BLaER1 treated with 17β-estradiol and CSF1 and Interleukin-3, amounts not matched to agents 10 nM and 100 nM (cell line): ENCODE results near the gene TAC3.

Source experiments
- H3K27ac ChIP-seq, 11 experiments: shearing (Covaris generic); formaldehyde crosslinking; 2 replicates each; pipeline ENCODE4 v1.8.1; 2022
- H3K27me3 ChIP-seq, 11 experiments: shearing (Covaris generic); formaldehyde crosslinking; 2 replicates each; pipeline ENCODE4 v1.8.1; 2022
- H3K36me3 ChIP-seq, 11 experiments: shearing (Covaris generic); formaldehyde crosslinking; 2 replicates each; pipeline ENCODE4 v1.8.1; 2022
- H3K4me1 ChIP-seq, 10 experiments: shearing (Covaris generic); formaldehyde crosslinking; 2 replicates each; pipeline ENCODE4 v1.8.1; 2022
- H3K4me2 ChIP-seq, 11 experiments: shearing (Covaris generic); formaldehyde crosslinking; 2 replicates each; pipeline ENCODE4 v1.8.1; 2022
- H3K4me3 ChIP-seq, 10 experiments: shearing (Covaris generic); formaldehyde crosslinking; 2 replicates each; pipeline ENCODE4 v1.8.1; 2022
- H3K9ac ChIP-seq, 11 experiments: shearing (Covaris generic); formaldehyde crosslinking; 2 replicates each; pipeline ENCODE4 v1.8.1; 2022
- H3K9me3 ChIP-seq, 11 experiments: shearing (Covaris generic); formaldehyde crosslinking; replicated peaks in 1 of 11; 2 replicates each; pipeline ENCODE4 v1.8.1; 2022
- H4K20me1 ChIP-seq, 11 experiments: shearing (Covaris generic); formaldehyde crosslinking; 2 replicates each; pipeline ENCODE4 v1.8.1; 2022
- Cebpa-rat ChIP-seq, 11 experiments: shearing (Covaris generic); IDR thresholded peaks; 2 replicates each; pipeline ENCODE4 v1.8.1; 2022

The TAC3 gene

GRCh38 chr12:57003395-57003794 lies 12.9 kb downstream of the TAC3 start:
- Histone ChIP-seq H3K27me3 (no peaks in the 10 kb centered on the region), H3K4me1 (peaks cover 28 to 75% (median 53%) of the 10 kb centered on the region in 10 experiments), H3K9me3 (no peaks in the 10 kb centered on the region), H3K4me2 (no peak overlapping the region), H3K27ac (no peak overlapping the region), H3K9ac (no peak overlapping the region), H4K20me1 (peaks cover 28 to 74% (median 68%) of the 10 kb centered on the region in 11 experiments; a peak in 21 of 22 replicates), H3K36me3 (peaks cover 45 to 65% (median 59%) of the 10 kb centered on the region in 11 experiments), H3K4me3 (no peak overlapping the region)
- no peak for TF ChIP-seq Cebpa-rat (IDR thresholded peaks at IDR 0.05)

GRCh38 chr12:57001448-57001906 lies 14.9 kb downstream of the TAC3 start:
- H4K20me1 ChIP-seq = peaks cover 28 to 92% (median 86%) of the 10 kb centered on the region in 11 experiments; a peak in 21 of 22 replicates
- H3K4me2 ChIP-seq = peak overlapping the region in 7 of 11 experiments; percentile 2 to 76 (median 24); a peak in 3 of 22 replicates
- no peak for TF ChIP-seq Cebpa-rat (IDR thresholded peaks at IDR 0.05)
- H3K27me3 ChIP-seq = no peaks in the 10 kb centered on the region
- H3K36me3 ChIP-seq = peaks cover 45 to 84% (median 76%) of the 10 kb centered on the region in 11 experiments
- H3K9me3 ChIP-seq = no peaks in the 10 kb centered on the region
- no peak overlapping the region for H3K27ac ChIP-seq
- H3K4me3 ChIP-seq = no peak overlapping the region
- H3K9ac ChIP-seq = peak overlapping the region in 4 of 11 experiments; percentile 21 to 40 (median 37); a peak in 1 of 22 replicates
- H3K4me1 ChIP-seq = peaks cover 28 to 60% (median 44%) of the 10 kb centered on the region in 10 experiments

- Histone ChIP-seq H3K4me3 (no peak overlapping the region), H3K4me2 (peak overlapping the region in 7 of 11 experiments; percentile 2 to 76 (median 47); a peak in 9 of 22 replicates), H3K27me3 (no peaks in the 10 kb centered on the region), H3K36me3 (peaks cover 54 to 93% (median 86%) of the 10 kb centered on the region in 11 experiments), H4K20me1 (peaks cover 28 to 100% (median 92%) of the 10 kb centered on the region in 11 experiments; a peak in 21 of 22 replicates), H3K9me3 (no peaks in the 10 kb centered on the region), H3K9ac (peak overlapping the region in 7 of 11 experiments; percentile 7 to 40 (median 26); a peak in 6 of 22 replicates), H3K4me1 (peaks cover 25 to 59% (median 42%) of the 10 kb centered on the region in 10 experiments), H3K27ac (peak overlapping the region in 2 of 11 experiments; percentile 7 to 22; a peak in 3 of 22 replicates)
- TF ChIP-seq Cebpa-rat (IDR thresholded peaks at IDR 0.05) = no peak
Measured at GRCh38 chr12:57000393-57000792, 15.9 kb downstream of the TAC3 start.

- no peak for TF ChIP-seq Cebpa-rat (IDR thresholded peaks at IDR 0.05)
- peaks cover 17 to 50% (median 34%) of the 10 kb centered on the region in 10 experiments for H3K4me1 ChIP-seq
- peaks cover 55 to 92% (median 85%) of the 10 kb centered on the region in 11 experiments for H3K36me3 ChIP-seq
- H3K4me2 ChIP-seq = peak overlapping the region; percentile 13 to 76 (median 36); a peak in 20 of 22 replicates
- H3K9me3 ChIP-seq = no peaks in the 10 kb centered on the region
- peak overlapping the region in 4 of 11 experiments; percentile 11 to 29 (median 18); a peak in 2 of 22 replicates for H3K9ac ChIP-seq
- H3K27ac ChIP-seq = peak overlapping the region in 3 of 11 experiments; percentile 10 to 17 (median 11); a peak in 3 of 22 replicates
- no peaks in the 10 kb centered on the region for H3K27me3 ChIP-seq
- peaks cover 28 to 96% (median 87%) of the 10 kb centered on the region in 11 experiments; a peak in 21 of 22 replicates for H4K20me1 ChIP-seq
- no peak overlapping the region for H3K4me3 ChIP-seq
Measured at GRCh38 chr12:56999456-56999855, 16.9 kb downstream of the TAC3 start.

- TF ChIP-seq Cebpa-rat (IDR thresholded peaks at IDR 0.05) = no peak
- Histone ChIP-seq H3K27me3 (no peaks in the 10 kb centered on the region), H4K20me1 (peaks cover 28 to 95% (median 82%) of the 10 kb centered on the region in 11 experiments; a peak in 21 of 22 replicates), H3K4me3 (no peak overlapping the region), H3K9ac (peak overlapping the region in 4 of 11 experiments; percentile 11 to 29 (median 18); a peak in 2 of 22 replicates), H3K36me3 (peaks cover 50 to 87% (median 80%) of the 10 kb centered on the region in 11 experiments), H3K4me2 (peak overlapping the region; percentile 13 to 76 (median 36); a peak in 19 of 22 replicates), H3K4me1 (peaks cover 17 to 45% (median 33%) of the 10 kb centered on the region in 10 experiments), H3K9me3 (no peaks in the 10 kb centered on the region), H3K27ac (peak overlapping the region in 2 of 11 experiments; percentile 10 to 11; a peak in 3 of 22 replicates)
Measured at GRCh38 chr12:56998981-56999380, 17.3 kb downstream of the TAC3 start.

- no peak overlapping the region for H3K9ac ChIP-seq
- peaks cover 17 to 47% (median 36%) of the 10 kb centered on the region in 10 experiments for H3K4me1 ChIP-seq
- no peak overlapping the region for H3K4me3 ChIP-seq
- no peak overlapping the region for H3K27ac ChIP-seq
- peaks cover 43 to 81% (median 73%) of the 10 kb centered on the region in 11 experiments for H3K36me3 ChIP-seq
- TF ChIP-seq Cebpa-rat (IDR thresholded peaks at IDR 0.05) = no peak
- H3K27me3 ChIP-seq = no peaks in the 10 kb centered on the region
- H3K9me3 ChIP-seq = no peaks in the 10 kb centered on the region
- H3K4me2 ChIP-seq = peak overlapping the region in 2 of 11 experiments; percentile 69 to 76; a peak in 2 of 22 replicates
- peaks cover 28 to 88% (median 75%) of the 10 kb centered on the region in 11 experiments; a peak in 21 of 22 replicates for H4K20me1 ChIP-seq
Measured at GRCh38 chr12:56998316-56998715, 18.0 kb downstream of the TAC3 start.

- no peak overlapping the region; a peak in 1 of 22 replicates for H3K9ac ChIP-seq
- peaks cover 30 to 67% (median 60%) of the 10 kb centered on the region in 11 experiments for H3K36me3 ChIP-seq
- no peak overlapping the region for H3K27ac ChIP-seq
- TF ChIP-seq Cebpa-rat (IDR thresholded peaks at IDR 0.05) = no peak
- no peak overlapping the region for H3K4me3 ChIP-seq
- H3K4me1 ChIP-seq = peaks cover 17 to 57% (median 35%) of the 10 kb centered on the region in 10 experiments
- peaks cover 18 to 75% (median 62%) of the 10 kb centered on the region in 11 experiments; a peak in 21 of 22 replicates for H4K20me1 ChIP-seq
- no peaks in the 10 kb centered on the region for H3K9me3 ChIP-seq
- no peaks in the 10 kb centered on the region for H3K27me3 ChIP-seq
- H3K4me2 ChIP-seq = no peak overlapping the region
Measured at GRCh38 chr12:56996793-56997545, 19.4 kb downstream of the TAC3 start.

GRCh38 chr12:56995930-56996496 lies 20.3 kb downstream of the TAC3 start:
- H3K27me3 ChIP-seq = no peaks in the 10 kb centered on the region
- no peak overlapping the region for H3K4me3 ChIP-seq
- no peaks in the 10 kb centered on the region for H3K9me3 ChIP-seq
- no peak overlapping the region for H3K4me2 ChIP-seq
- H3K36me3 ChIP-seq = peaks cover 20 to 58% (median 50%) of the 10 kb centered on the region in 11 experiments
- peaks cover 10 to 65% (median 52%) of the 10 kb centered on the region in 11 experiments; a peak in 21 of 22 replicates for H4K20me1 ChIP-seq
- peaks cover 26 to 62% (median 36%) of the 10 kb centered on the region in 10 experiments for H3K4me1 ChIP-seq
- no peak overlapping the region for H3K27ac ChIP-seq
- TF ChIP-seq Cebpa-rat (IDR thresholded peaks at IDR 0.05) = no peak
- H3K9ac ChIP-seq = no peak overlapping the region
